ENCODE results near the gene SYT13.

The SYT13 gene

DNA sequence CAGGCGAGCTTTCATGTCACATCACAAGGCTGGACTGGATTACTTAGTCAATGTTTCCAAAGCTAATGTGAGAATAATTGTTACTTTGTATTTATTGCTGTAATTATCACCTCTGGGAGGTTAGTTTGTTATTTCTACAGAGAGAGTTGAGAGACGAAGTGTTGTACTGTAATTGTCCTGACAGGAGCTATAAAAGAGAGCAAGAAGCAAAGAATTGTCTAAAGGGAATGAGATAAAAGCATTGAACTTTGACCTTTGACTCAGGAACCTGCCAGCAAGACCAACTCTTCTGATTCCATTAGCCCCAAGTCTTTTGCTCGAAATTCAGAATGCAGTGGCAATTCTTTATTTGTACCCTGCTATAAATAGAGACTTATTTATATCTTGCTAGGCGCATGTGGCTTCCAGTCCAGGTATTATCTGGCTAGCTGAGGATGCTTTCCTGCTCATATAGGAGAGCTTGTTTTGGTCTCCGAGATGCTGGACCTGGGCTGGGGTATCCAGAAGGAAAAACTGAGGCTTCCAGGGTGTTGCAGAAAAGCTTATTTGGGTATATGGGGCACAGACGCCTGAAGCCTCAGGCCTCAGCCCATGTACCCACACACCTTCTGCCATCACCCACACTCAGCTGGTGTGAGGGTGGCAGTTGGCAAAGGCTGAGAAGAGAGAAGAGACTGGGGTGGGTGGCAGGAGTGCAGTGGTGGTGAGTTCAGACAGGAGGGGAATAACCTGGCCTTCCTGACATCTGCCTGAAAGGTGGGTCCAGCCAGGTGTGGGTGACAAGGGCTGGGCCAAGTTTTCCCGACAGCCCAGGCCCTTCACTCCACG is 40.7 kb downstream of the SYT13 start:
- DNase-seq = no peak

DNA sequence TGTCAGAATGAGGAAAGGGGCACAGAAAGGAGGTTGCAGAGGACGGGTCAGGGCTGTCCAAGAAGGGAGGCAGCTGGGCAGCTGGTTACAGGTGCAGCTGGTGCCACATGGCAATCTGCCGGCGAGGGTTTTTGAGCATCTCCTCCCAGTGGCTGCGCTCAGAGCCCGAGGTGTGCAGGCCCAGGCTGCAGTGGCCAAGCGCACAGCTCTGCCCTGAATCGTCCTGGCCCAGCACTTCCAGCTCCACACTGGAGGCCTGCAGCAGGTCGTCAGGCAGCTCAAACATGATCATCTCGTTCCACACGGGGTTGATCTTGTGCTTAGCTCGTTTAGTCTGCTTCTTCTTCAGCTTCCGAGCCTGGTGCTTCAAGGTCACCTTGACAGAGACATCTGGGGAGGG is 42.2 kb downstream of the SYT13 start:
- DNase-seq = no peak

DNA sequence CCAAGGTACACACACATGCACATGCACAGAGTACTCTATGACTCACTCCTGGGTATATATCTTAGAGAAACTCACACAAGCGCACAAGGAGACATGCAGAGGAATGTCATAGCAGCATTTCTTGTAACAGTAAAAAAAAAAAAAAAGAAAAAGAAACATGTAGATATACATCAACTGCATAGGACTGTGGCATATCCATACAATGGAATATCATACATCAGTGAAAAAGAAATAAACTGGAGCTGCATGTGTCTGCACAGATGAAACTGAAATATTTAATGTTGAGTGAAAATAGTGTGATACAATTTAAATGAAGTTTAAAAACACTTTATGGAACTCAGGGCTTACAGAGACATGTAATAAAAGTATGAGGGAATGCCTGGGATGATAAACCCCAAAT is 46.4 kb downstream of the SYT13 start:
- DNase-seq = no peak

DNA sequence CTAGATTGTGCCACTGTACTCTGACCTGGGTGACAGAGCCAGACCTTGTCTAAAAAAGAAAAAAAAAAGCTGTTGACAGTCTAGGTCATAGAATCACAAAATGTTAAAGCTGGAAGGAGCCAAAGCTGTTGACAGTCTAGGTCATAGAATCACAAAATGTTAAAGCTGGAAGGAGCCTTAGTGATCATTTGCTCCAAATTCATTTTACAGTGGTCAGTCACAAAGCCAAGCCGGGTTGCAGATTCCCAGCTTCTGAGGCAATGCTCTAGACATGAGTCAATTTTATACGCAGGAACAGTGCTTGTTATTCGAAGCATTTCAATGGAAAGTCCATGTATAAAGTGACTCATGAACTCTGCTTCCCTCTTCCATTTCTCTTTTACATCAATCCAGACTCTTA is 47.4 kb downstream of the SYT13 start:
- DNase-seq = no peak

DNA sequence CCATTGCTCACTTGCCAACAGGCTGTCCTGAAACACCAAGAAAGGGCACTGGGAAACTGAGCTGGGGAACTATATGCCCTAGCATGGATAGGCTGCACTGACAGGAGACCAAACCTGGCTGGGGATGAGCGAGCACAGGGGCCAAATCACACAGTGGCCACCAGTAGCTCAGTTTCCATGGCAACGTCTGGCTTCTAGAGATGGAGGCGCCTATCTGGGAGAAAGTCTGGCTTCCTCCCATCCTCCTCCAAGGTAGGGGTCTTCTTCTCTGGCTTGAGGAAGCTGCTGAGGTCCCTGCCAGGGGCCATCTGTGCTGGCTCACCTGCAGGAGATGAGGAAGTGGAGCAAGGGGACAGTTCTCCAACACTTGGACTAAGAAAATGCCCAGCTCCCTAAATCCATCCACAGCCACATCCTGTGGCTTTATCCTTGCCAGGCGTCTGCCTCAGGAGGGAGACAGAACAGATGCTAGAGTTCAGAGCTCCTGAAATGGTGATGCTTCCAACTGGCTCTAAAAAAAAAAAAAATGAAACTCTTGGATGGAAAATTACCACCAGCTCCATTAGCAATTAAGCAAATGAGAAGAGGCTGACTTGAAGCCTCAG is 48.3 kb downstream of the SYT13 start:
- DNase-seq = no peak

DNA sequence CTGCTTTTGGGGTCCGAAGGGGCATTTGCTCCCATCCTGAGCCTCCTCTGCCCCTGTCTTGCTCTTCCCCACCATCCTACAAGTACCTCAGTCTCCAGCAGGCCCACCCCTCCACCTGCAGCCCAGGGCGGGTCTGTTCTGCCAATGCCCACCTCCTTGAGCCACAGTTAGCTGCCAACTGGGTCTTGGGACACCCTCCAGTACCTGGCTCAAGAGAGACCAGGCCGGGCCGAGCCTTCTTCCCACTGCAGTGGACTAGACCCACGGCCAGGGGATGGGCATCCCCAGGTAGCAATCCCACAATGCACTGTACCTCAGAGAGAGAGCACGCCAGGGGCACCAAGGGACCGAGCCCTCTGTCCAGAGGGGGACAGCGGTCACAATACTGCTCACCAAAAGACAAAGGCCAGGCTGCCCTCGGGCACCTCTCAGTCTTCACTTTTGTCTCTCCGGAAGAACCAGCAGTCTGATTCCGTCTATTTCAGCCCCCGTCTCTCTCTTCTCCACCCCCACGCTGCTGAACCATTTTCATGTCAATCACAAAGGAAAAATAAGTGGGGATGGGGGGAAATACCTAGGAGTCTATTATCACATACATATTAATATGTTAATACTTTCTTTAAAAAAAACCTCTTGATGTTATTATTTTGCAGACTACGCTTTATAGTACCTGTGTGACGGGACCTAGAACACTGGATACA is 51.7 kb downstream of the SYT13 start:
- no peak for DNase-seq

DNA sequence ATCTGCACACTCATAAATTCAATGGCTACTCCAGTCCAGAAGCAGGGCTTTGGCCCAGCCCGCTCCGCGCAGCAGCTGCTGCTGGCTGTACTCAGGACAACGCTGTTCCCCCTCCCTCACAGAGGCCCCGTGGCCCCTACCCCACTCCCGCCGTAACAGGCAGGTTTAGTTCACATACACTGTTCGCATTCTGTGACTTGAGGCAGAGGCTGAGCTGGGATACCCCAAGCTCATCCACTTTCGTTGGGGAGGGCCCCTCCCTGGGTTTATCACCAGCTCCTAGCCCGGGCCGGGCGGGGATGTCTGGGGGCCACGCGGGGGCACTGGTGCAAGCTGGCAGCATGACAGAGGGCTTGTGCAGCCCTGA is 52.4 kb downstream of the SYT13 start:
- DNase-seq = no peak

DNA sequence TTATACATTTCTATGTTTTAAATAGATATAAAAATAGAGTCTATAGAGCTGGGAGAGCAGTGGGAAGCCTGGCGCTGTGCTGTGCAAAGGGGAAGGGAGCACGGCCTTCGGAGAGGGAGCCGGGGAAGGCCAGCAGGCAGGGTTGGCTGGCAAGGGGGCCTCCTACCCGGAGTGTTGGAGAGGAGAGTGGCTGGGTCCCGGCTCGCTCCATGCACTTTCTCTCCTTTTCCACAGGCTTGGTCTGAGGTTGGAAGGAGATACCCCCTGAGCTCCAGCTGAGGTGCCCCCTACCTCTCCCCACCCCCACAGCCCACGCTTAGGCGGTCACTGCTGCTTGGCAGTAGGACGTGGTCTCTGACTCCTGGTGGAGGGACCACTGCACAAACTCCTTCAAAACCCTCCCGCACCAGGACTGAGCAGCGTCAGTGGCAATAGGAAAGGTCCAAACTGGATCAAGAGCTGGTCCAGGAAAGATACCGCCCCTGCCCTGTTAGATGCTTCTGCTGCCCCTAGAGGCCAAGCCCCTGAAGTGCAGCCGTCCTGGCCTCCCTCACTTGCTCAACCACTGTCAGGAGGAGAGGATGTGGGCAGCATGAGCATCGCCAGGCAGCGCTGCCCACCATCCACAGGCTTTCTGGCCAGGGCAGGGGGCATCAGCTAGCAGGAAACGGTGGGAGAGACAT is 52.9 kb downstream of the SYT13 start:
- peak; percentile 30 for DNase-seq

DNA sequence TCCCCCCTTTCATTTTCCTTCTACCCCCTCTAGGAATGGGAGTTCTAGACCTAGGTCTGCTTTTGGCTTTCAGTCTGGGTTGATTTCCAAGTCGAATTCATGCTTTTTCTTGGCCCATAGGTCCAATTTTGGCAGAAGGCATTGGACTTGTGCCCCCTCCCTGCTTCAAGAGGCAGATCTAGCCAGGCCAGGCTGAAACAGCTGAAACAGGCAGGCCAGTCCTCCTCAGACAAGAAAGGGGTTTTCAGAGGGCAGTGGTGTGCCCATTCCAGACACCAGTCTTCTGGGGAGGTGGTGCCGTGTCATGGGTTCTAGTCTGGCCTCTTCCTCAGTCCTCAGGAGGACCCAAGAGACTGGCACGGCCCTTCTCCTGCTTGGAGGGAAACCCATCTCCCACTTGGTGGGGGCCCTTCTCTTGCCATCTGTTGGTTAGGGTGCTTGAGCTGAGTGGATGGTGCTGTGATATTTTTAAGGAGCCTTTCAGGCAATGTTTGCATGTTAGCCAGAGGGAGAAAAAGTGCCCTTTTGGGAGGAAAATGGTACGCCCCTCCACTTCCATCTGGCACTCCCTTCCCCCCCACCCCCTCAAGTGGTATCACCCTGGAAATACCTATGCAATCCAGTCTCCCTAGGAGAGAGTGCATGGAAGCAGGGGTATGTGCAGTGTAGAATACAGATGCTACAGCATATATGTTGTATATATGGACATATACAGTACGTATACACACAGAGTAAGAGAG is 53.6 kb downstream of the SYT13 start:
- no peak for DNase-seq

DNA sequence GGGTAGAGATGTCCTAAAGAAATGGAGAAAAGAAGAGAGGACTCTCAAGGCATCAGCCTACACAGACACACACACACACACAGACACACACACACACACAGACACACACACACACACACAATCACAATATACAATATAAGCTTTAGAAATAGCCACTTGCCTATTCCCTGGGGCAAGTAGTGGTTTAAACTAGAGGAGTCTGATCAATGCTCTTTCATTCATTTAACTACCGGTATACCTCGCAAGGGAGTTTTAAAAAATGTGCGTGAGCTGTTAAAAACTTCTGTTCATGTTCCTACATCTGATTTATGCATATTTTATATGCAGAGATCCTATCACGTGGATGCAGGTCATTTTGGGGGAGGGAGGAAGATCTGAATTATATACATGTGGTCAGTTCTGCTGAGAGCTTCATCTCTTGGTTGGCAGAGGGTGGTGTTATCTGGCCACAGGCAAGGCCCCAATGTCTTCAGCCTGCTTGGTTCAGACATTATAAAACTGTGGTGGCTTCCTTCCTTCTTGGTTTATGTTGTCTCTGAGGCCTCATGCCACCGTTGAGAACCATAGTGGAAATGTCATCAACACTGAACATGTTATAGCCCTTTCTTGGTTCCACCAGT is 56.6 kb downstream of the SYT13 start:
- DNase-seq = no peak

DNA sequence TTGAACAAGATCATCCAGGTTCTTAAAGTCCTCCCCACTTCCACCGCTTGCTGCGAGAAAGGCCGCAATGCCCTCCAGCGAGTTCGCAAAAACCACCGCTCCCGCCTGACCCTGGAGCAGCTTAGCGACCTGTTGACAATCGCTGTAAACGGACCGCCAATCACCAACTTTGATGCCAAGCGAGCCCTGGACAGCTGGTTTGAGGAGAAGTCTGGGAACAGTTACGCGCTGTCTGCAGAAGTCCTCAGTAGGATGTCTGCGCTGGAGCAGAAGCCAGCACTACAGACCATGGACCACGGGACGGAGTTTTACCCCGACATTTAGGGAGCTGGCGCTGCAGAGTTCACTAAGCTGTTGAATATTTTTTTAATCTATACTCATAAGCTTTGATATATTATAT is 58.3 kb downstream of the SYT13 start:
- DNase-seq = no peak

DNA sequence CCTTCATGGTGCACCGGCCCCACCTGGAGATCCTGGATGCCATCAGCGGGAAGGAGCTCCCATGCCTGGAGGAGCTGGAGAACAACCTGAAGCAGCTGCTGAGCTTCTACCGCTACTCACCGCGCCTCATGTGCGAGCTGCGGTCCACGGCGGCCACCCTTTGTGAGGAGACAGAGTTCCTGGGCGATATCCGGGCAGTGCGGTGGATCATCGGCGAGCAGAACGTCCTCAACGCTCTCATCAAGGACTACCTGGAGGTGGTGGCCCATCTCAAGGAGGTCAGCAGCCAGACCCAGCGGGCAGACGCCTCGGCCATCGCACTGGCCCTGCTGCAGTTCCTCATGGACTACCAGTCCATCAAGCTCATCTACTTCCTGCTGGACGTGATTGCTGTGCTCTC is 59.2 kb downstream of the SYT13 start:
- DNase-seq = no peak

DNA sequence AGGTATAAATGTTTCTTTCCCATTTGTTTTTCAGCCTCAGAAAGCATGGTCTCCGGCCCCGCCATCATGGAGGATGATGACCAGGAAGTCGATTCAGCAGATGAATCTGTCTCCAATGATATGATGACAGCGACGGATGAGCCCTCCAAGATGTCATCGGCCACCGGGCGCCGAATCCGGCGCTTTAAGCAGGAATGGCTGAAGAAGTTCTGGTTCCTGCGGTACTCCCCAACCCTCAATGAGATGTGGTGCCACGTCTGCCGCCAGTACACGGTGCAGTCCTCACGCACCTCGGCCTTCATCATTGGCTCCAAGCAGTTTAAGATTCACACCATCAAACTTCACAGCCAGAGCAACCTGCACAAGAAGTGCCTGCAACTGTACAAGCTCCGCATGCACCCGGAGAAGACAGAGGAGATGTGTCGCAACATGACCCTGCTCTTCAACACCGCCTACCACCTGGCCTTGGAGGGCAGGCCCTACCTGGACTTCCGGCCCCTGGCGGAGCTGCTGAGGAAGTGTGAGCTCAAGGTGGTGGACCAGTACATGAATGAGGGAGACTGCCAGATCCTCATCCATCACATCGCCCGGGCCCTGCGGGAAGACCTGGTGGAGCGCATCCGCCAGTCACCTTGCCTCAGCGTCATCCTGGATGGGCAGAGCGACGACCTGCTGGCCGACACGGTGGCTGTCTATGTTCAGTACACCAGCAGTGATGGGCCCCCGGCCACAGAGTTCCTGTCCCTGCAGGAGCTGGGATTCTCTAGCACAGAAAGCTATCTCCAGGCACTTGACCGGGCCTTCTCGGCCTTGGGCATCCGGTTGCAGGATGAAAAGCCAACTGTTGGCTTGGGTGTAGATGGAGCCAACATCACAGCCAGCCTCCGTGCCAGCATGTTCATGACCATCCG is 59.9 kb downstream of the SYT13 start:
- no peak for DNase-seq

DNA sequence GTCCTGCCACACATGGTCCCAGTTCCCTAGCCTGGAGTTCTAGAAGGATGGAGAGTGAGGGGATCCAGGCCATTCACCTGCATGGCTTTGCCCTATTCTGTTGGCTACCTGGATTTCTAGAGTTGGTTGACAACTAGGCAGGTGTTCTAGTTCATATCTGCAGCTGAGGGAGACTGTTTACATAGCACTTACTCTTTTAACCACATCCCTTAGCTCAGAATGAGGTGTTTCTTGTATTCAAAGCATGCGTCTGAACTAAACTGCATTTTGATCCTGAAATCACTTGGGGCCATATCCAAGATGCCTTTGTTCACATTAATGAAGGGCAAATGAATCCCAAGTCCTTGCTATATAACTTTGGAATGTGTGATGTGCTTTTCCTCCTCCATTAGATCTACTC is 60.9 kb downstream of the SYT13 start:
- DNase-seq = no peak

DNA sequence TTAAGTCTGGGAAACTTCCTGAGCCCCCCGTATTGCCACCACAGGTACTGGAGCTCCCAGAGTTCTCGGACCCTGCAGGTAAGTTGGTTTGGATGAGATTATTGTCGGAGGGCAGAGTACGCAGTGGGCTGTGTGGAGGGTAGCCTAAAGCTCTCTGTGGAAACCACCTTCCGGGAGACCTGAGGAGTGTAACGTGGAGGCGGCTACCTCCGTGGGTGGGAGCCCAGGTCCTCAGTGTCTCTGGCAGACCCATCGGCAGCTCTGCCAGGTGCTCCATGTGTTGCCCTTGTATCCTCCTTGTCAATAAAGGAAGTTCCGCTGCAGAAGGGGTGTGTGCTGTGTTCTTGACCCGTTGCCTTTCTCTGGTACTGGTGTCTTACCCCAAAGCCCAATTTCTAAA is 61.4 kb downstream of the SYT13 start:
- DNase-seq = no peak

DNA sequence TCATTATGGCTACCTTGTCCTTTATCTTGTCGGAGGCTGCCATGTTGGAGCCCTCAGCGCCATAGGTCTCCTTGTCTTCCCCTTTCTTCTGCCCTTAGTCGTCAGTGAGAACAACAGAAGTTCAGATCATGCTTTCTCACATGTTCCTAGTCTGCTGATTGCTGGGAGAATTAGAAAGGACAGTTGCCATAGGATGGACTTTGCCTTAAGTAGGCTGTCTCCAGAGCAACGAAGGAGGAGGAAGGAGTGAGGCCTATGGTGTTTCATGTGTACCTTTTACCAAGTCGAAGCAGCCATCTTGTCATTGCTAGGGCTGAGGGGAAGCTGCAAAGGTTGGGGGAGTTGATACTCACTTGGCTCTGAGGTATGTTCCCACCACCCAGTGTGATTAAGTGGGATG is 62.6 kb downstream of the SYT13 start:
- no peak for DNase-seq

DNA sequence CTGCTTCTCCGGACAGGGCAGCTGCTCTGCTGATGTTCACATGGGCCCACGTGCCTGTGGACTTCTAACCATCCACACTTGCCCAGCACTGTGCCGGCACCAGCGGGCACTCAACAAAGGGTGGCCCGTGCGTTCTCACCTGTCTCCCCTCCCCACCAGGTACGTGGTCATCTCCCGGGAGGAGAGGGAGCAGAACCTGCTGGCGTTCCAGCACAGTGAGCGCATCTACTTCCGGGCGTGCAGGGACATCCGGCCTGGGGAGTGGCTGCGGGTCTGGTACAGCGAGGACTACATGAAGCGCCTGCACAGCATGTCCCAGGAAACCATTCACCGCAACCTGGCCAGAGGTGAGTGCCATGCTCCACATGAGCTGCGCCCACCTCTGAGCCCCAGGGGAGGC is 66.7 kb downstream of the SYT13 start:
- no peak for DNase-seq

DNA sequence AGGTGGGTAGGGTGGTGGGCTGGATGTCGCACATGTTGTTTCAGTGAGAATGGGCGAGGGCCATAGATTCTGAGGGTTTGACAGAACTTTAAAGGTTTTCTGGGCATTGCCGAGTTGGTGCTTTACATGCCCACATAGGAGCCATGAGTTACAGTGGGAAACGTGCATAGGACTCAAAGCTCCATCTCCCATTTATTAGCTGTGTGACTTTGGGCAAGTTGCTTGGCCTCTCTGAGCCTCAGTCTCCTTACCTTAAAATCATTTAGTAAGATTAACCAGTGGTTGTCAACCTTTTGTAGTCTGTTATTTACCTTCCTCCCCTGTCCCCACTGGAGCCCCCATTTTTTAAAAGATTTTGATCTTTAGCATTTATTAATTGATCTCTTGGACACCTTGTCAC is 67.4 kb downstream of the SYT13 start:
- no peak for DNase-seq

DNA sequence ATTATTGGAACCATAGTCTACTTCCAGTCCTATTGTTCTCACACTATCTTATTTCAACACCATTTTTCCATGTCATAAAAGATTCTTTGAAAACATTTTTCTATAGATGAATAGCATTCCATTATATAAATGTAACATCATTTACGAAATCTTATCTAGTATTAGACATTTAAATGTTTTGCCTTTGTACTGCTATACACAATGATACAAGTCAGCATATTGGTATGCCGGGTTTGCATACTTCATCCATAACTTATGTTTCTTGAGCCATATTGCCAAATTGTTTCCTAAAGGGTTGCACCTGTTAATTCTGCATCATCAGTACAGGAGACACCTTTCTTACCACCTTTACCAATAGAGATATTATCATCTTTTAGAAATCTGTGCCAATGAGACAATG is 68.2 kb downstream of the SYT13 start:
- DNase-seq = no peak

DNA sequence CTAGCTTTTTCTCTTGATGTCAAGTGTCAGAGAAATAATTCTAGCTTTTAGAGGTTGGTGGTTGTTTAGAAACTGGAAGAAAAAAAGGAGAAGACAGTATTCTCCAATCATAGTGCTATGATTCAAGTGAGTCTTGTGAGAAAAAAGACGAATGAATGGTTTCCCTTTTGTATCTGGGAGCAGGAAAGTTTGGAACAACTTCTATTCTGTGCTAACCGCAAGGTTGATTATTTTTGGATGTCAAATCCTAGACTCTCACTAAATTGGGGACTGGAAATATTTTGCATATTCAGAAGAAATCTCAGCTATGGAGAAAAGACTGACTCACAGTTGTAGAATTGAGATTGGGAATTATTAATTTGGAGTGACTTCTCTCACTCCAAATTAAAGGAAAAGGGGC is 69.2 kb downstream of the SYT13 start:
- no peak for DNase-seq

DNA sequence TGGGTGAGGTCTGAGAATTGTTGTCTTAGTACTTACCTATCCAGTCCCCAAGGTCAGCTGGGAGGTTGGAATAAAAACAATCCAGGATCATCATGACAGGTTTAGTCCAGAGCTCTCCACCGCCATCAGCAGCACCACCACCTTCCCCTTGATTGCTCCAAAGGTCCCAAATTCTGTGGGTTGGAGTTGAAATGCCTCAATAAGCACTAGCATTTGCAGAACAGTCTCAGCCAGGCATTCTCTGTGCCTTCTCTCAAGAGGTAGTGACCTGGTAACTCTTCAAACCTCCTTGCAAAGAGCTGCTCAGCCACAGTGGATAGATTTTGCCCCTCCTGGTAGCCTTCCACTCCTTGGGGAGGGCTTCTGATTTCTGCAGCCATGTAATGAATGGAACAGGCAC is 70.1 kb downstream of the SYT13 start:
- DNase-seq = no peak
